Measurements from ENCODE around the gene G6PC1.

DNA sequence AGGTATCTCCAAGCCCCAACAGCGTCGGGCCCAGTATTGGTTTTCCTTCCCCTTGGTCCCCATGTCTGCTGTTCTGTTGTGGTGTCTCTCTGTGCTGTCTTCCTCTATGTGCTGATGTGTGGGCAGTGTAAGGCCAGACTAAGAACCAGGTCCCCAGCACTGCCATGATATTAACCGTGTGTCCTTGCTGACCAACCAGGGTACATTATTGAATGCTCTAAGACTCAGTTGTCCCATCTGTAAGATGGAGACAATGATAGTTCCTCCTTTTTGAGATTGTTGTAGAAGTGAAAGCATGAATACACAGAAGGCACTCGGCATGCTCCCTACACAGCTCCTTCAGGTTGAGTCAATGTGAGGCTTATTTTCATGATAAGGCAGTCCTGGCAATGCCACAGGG is 29.0 kb upstream of the G6PC1 start:
- no peak for TF ChIP-seq CREB1 (IDR thresholded peaks at IDR 0.05; ENCODE audit: low read depth)
- no peak for TF ChIP-seq REST (IDR thresholded peaks at IDR 0.05; ENCODE audit: low read depth)
- TF ChIP-seq TCF12 (IDR thresholded peaks at IDR 0.05; ENCODE audit: low read depth): no peak
- TF ChIP-seq EP300 (IDR thresholded peaks at IDR 0.05; ENCODE audit: borderline replicate concordance): no peak
- no peak for TF ChIP-seq TEAD4 (IDR thresholded peaks at IDR 0.05)
- TF ChIP-seq RAD21 (IDR thresholded peaks at IDR 0.05; ENCODE audit: low read depth): no peak
- no peak for TF ChIP-seq MAX (IDR thresholded peaks at IDR 0.05)
- no peak for TF ChIP-seq ZBTB7A (IDR thresholded peaks at IDR 0.05; ENCODE audit: low read depth)
- no peak for TF ChIP-seq YY1 (IDR thresholded peaks at IDR 0.05; ENCODE audit: low read depth)
- no peak for TF ChIP-seq NFIC (IDR thresholded peaks at IDR 0.05)
- no peak for TF ChIP-seq FOXM1 (IDR thresholded peaks at IDR 0.05; ENCODE audit: borderline replicate concordance, low read depth)
- TF ChIP-seq EGR1 (IDR thresholded peaks at IDR 0.05): no peak
- no peak for TF ChIP-seq TAF1 (IDR thresholded peaks at IDR 0.05; ENCODE audit: low read depth)

Data from Ishikawa (cell line).